ENCODE results near the gene PRRT2. TPM values are rescaled to one million over a fixed set of nuclear protein-coding genes. Genes with fewer than 3 reads are reported as not detected.
A peak's percentile ranks its signal among the peaks of the same experiment; 100 is the strongest.

The PRRT2 gene
- total RNA-seq, 6 donors from 2014 or later, result 1.4 to 13.6 (median 2.5) TPM

GRCh38 chr16:29863669-29863984, 51.6 kb downstream of the PRRT2 start:
- Histone ChIP-seq H3K9me3 (no peaks in the 10 kb centered on the region), H3K27me3 (no peaks in the 10 kb centered on the region), H3K36me3 (peaks cover 11 to 26% (median 21%) of the 10 kb centered on the region in 4 donors), H3K4me3 (peak overlapping the region in 3 of 4 donors; percentile 94 to 100 (median 97)), H3K27ac (peak overlapping the region; percentile 83 to 93 (median 90)), H3K4me1 (peaks cover 20 to 25% (median 20%) of the 10 kb centered on the region in 4 donors)
- WGBS, 2 donors, result 32 to 36% methylated on average over 15 to 16 of the region's 16 CpGs
- DNase-seq, result no peak
- no peak for TF ChIP-seq EP300 (IDR thresholded peaks at IDR 0.05)
- no peak for TF ChIP-seq CTCF (IDR thresholded peaks at IDR 0.05)
- no peak for TF ChIP-seq POLR2A (IDR thresholded peaks at IDR 0.05)
- no peak for TF ChIP-seq POLR2AphosphoS5 (IDR thresholded peaks at IDR 0.05)
- ATAC-seq (ENCODE audit: low FRiP score in 2 of 2), result no peak

- Histone ChIP-seq H3K36me3 (peaks cover 5 to 20% (median 15%) of the 10 kb centered on the region in 4 donors), H3K4me1 (peaks cover 20 to 25% (median 20%) of the 10 kb centered on the region in 4 donors), H3K27ac (no peak overlapping the region), H3K9me3 (no peaks in the 10 kb centered on the region), H3K27me3 (no peaks in the 10 kb centered on the region), H3K4me3 (no peak overlapping the region)
- ATAC-seq (ENCODE audit: low FRiP score in 2 of 2), result no peak
- WGBS, 2 donors, result 82% methylated on average over 9 of the region's 9 CpGs
- TF ChIP-seq POLR2AphosphoS5 (IDR thresholded peaks at IDR 0.05) (no peak), EP300 (IDR thresholded peaks at IDR 0.05) (no peak), CTCF (IDR thresholded peaks at IDR 0.05) (no peak), POLR2A (IDR thresholded peaks at IDR 0.05) (no peak)
- DNase-seq, result no peak
Measured at GRCh38 chr16:29864205-29864604, 52.2 kb downstream of the PRRT2 start.

Small RNAs within 50 kb of the gene (small RNA-seq; reads per million reads assigned to genes)
- 0 reads per million in 4 donors for gene AC009133.6
- gene AC120114.4, result 0 reads per million in 4 donors

Other genes starting within 250 kb of the PRRT2 start
- 100 to 1,000 TPM in 1 of 6 donors, 10 to 100 TPM in 5; 16.8 to 112 (median 39.7) TPM for gene SPN, start 148.9 kb upstream of the PRRT2 start, total RNA-seq
- 10 to 100 TPM in 3 of 6 donors, 1 to 10 TPM in 3; 4.8 to 17.8 (median 9.8) TPM for gene QPRT, start 133.0 kb upstream of the PRRT2 start, total RNA-seq
- gene C16orf54, start 66.2 kb upstream of the PRRT2 start, total RNA-seq, result 10 to 100 TPM in 3 of 6 donors, 1 to 10 TPM in 3; 2.4 to 17.3 (median 7.5) TPM
- under 1 TPM in 1 of 6 donors, not detected in 5; 0.11 TPM for gene ZG16, start 33.9 kb upstream of the PRRT2 start, total RNA-seq
- gene KIF22, start 21.4 kb upstream of the PRRT2 start, total RNA-seq, result 10 to 100 TPM in 5 of 6 donors, 1 to 10 TPM in 1; 9.1 to 43.5 (median 26.6) TPM
- 100 to 1,000 TPM in 5 of 6 donors, 10 to 100 TPM in 1; 83.7 to 232 (median 165) TPM for gene MAZ, start 5.7 kb upstream of the PRRT2 start, total RNA-seq
- 10 to 100 TPM; 22.6 to 49.5 (median 34.6) TPM for gene PAGR1, start 4.0 kb downstream of the PRRT2 start, total RNA-seq
- gene MVP, start 8.3 kb downstream of the PRRT2 start, total RNA-seq, result 100 to 1,000 TPM; 260 to 411 (median 312) TPM
- gene CDIPT, start 51.0 kb downstream of the PRRT2 start, total RNA-seq, result 100 to 1,000 TPM in 1 of 6 donors, 10 to 100 TPM in 5; 60.3 to 119 (median 94.4) TPM
- 10 to 100 TPM in 3 of 6 donors, 1 to 10 TPM in 3; 4.2 to 13.5 (median 8.2) TPM for gene SEZ6L2, start 87.4 kb downstream of the PRRT2 start, total RNA-seq
- 1 to 10 TPM in 4 of 6 donors, under 1 TPM in 1, not detected in 1; 0.78 to 4.2 (median 2.4) TPM for gene ASPHD1, start 88.3 kb downstream of the PRRT2 start, total RNA-seq
- 10 to 100 TPM; 15.5 to 71.2 (median 24.4) TPM for gene KCTD13, start 114.0 kb downstream of the PRRT2 start, total RNA-seq
- 100 to 1,000 TPM in 5 of 6 donors, 10 to 100 TPM in 1; 95.4 to 187 (median 139) TPM for gene TMEM219, start 149.9 kb downstream of the PRRT2 start, total RNA-seq
- 100 to 1,000 TPM in 2 of 6 donors, 10 to 100 TPM in 4; 70.2 to 195 (median 81.5) TPM for gene TAOK2, start 161.7 kb downstream of the PRRT2 start, total RNA-seq
- gene HIRIP3, start 183.4 kb downstream of the PRRT2 start, total RNA-seq, result 10 to 100 TPM; 11.5 to 28.2 (median 25.0) TPM
- gene INO80E, start 184.0 kb downstream of the PRRT2 start, total RNA-seq, result 10 to 100 TPM; 29.5 to 82.8 (median 55.7) TPM
- 10 to 100 TPM in 1 of 6 donors, 1 to 10 TPM in 5; 1.2 to 11.0 (median 6.5) TPM for gene DOC2A, start 198.8 kb downstream of the PRRT2 start, total RNA-seq
- gene C16orf92, start 211.0 kb downstream of the PRRT2 start, total RNA-seq, result not detected
- gene TLCD3B, start 219.1 kb downstream of the PRRT2 start, total RNA-seq, result under 1 TPM in 1 of 6 donors, not detected in 5; 0.14 TPM

Data from upper lobe of left lung (tissue), 6 donors.